ENCODE data around the gene GALNT13. TPM values are rescaled to one million over a fixed set of nuclear protein-coding genes. Genes with fewer than 3 reads are reported as not detected.

Gene GALNT13
- total RNA-seq, 6 experiments from 2014 or later = not detected

- H3K9me3 Mint-ChIP-seq = peaks cover 43% of the 10 kb centered on the region
- no peaks in the 10 kb centered on the region for H3K4me1 Mint-ChIP-seq (ENCODE audit: low read depth)
- no peak for TF ChIP-seq CTCF (IDR thresholded peaks at IDR 0.05)
- H3K4me3 Mint-ChIP-seq = no peak overlapping the region
- no peak for DNase-seq
- H3K36me3 Mint-ChIP-seq (ENCODE audit: low read depth) = no peaks in the 10 kb centered on the region
- no peaks in the 10 kb centered on the region for H3K27me3 Mint-ChIP-seq (ENCODE audit: insufficient read depth)
- H3K27ac Mint-ChIP-seq = no peak overlapping the region
These were observed 99.5 kb downstream of the GALNT13 start for GRCh38 chr2:153971250-153971649.

GRCh38 chr2:153971855-153972254, 100.1 kb downstream of the GALNT13 start:
- Mint-ChIP-seq H3K4me1 (ENCODE audit: low read depth) (no peaks in the 10 kb centered on the region), H3K27me3 (ENCODE audit: insufficient read depth) (no peaks in the 10 kb centered on the region), H3K27ac (no peak overlapping the region), H3K36me3 (ENCODE audit: low read depth) (no peaks in the 10 kb centered on the region), H3K9me3 (peaks cover 37% of the 10 kb centered on the region), H3K4me3 (no peak overlapping the region)
- DNase-seq = no peak
- TF ChIP-seq CTCF (IDR thresholded peaks at IDR 0.05) = no peak

DNA sequence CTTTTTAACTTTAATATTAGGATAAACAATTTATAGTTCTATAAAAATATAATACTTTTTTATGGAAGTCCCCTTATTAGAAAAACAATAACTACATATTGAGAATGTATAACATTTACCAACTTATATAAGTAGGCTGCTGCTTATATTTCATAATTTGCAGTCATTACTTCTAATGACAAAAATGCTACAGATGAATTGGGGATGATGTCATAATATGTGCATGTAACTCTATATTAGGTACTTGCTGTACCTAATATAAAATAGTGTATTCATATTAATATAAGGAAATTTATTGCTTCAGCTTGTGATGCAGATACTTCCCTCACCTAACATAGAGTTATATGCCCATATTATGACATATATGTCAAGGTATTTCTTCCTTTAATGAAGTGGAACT, 100.7 kb downstream of the GALNT13 start:
- no peaks in the 10 kb centered on the region for H3K36me3 Mint-ChIP-seq (ENCODE audit: low read depth)
- TF ChIP-seq CTCF (IDR thresholded peaks at IDR 0.05) = no peak
- DNase-seq = no peak
- H3K9me3 Mint-ChIP-seq = peaks cover 37% of the 10 kb centered on the region
- no peak overlapping the region for H3K4me3 Mint-ChIP-seq
- H3K4me1 Mint-ChIP-seq (ENCODE audit: low read depth) = no peaks in the 10 kb centered on the region
- H3K27ac Mint-ChIP-seq = no peak overlapping the region
- no peaks in the 10 kb centered on the region for H3K27me3 Mint-ChIP-seq (ENCODE audit: insufficient read depth)

DNA sequence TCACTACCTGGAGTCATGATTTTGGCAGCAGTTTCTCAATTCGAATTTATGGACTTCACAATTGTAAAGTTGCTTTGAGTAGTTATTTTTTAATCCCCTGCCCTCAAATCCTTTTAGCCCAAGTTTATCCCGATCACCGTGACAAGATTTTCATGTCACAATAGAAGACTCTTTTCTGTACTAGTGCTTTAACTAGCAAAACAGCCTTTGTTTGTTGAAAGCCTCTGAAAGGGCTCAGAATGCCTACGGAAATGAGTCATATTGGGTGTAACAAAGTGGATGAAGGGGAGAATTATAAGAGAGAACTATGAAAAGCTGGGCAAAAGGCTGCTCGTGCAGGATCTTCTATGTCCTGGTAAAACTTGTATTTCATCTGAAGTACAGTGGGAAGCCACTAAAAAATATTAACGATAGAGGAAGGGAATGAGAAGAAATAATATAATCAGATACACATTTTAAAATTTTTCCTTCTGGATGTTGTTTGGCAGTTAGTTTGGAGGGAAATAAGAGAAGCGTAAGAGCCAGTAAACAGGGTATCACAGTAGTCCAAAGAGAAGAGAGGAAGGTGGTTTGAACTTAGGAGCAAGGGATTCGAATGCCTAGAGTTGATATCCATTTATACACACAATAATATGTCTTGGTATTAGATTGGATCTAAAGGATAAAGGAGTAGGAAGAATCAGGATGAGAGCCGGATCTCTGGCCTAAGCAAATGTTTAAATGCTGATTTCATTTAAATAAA, 114.9 kb downstream of the GALNT13 start:
- H3K27ac Mint-ChIP-seq = no peak overlapping the region
- H3K4me3 Mint-ChIP-seq = no peak overlapping the region
- no peak for TF ChIP-seq CTCF (IDR thresholded peaks at IDR 0.05)
- no peaks in the 10 kb centered on the region for H3K36me3 Mint-ChIP-seq (ENCODE audit: low read depth)
- H3K27me3 Mint-ChIP-seq (ENCODE audit: insufficient read depth) = no peaks in the 10 kb centered on the region
- H3K4me1 Mint-ChIP-seq (ENCODE audit: low read depth) = no peaks in the 10 kb centered on the region
- no peak for DNase-seq
- peaks cover 36% of the 10 kb centered on the region for H3K9me3 Mint-ChIP-seq

DNA sequence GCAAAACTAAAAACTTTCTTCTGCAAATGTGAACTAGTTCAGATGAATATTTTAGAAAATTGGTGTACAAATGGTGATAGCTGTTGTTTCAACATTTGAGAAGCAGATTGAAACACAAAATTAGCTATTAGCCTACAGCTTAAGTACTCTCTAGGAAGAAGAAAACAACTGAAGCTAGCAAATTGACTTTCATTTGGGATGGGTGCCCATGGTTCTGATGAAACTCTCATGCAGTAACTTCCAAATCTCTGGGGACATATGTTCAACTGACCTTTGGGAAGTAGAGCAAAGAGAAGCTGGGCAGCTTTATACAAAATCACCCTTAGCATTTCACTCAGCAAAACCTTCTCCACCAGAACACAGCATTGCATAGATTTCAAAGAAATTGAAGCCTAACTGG, 119.0 kb downstream of the GALNT13 start:
- Mint-ChIP-seq H3K4me1 (ENCODE audit: low read depth) (no peaks in the 10 kb centered on the region), H3K36me3 (ENCODE audit: low read depth) (no peaks in the 10 kb centered on the region), H3K27ac (no peak overlapping the region), H3K4me3 (no peak overlapping the region), H3K27me3 (ENCODE audit: insufficient read depth) (no peaks in the 10 kb centered on the region), H3K9me3 (peaks cover 41% of the 10 kb centered on the region)
- TF ChIP-seq CTCF (IDR thresholded peaks at IDR 0.05) = no peak
- DNase-seq = no peak
